NK-92 (cell line): ENCODE measurements around the gene PRPF8.

ENCODE experiments used
- DNase-seq: peaks from one replicate; lab custom pipeline; 2025; ENCODE audit not compliant: unreplicated experiment; lab: John Stamatoyannopoulos, UW

PRPF8 gene

DNA sequence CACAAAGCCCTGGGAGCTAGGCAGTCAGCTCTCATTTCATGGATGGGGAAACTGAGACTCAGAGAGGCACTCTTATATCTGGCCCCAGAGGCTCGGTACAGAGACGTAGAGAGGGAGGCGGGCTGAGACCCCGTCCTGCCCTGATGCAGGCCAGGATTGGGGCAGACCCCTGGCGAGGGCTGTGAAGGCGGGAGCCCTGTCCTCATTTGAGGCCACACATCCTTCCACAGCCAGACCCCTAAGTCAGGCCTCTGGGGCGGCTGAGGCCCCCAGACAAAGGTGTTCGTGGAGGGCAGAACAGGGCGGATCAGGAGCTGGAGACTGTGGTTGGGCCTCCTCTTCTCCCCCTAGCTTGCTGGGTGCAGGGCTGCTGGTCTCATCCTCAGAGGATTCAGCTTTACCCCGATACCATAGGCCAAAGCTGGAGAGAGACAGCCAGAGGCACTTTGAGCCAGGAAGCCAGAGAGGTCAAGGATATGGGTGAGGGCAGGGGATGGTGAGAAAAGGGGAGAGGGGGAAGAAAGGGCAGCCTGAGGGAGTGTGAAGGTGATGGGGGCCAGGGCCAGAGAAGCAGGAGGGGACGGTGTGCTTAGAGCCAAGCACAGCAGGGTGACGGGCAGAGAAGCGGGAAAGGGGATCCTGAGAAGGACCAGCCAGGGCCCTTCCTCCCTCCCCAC lies 38.3 kb downstream of the PRPF8 start:
- DNase-seq: no peak

DNA sequence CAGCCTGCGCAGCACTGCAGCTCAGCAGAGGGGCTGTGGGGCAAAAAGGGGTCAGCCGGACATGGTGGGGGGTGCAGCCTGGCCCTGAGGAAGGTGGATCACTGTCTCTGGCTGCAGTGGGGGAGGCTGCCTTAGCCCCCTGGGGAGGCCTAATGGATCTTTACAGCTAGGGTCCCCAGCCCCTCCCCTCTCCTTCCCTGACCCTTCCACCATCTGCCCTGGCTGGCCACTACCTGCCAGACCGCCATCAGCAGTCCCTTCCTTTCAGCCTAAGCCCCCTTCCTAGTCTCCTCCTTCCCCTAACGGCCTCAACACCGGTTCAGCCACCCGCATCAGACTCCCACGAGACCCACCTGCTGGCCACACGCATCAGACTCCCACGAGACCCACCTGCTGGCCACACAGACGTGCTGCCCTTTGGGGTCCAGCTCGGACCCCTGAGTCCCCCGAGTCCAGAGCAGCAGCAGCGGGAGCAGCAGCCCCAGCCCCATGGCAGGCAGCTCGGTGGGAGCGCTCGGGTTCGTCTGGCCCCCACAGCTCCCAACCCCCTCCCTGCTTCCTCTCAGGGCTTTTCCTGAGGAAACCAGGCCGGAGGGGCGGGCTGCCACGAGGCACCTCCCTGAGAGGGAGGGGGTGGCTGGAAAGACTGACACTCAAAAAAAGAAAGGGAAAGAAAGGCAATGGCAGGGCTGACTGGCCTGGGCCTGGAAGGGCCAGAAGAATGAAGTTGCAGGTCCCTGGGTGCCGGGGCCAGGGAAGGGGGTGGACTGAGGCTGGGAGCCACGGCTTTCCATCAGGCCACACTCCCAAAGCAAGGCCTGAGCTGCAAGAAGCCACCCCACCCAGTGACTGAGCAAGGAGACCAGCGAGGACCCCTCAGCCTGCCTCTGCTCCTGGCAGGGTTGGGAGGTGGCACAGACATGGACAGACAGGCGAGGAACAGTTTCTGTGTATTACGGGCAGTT lies 39.2 kb downstream of the PRPF8 start, which contains the start of gene SCARF1:
Gene SCARF1, minus strand, starts transcription at position 526 of the 965 bp plus-strand sequence. Its CDS starts 35 bp downstream, at position 491.
- no peak for DNase-seq

DNA sequence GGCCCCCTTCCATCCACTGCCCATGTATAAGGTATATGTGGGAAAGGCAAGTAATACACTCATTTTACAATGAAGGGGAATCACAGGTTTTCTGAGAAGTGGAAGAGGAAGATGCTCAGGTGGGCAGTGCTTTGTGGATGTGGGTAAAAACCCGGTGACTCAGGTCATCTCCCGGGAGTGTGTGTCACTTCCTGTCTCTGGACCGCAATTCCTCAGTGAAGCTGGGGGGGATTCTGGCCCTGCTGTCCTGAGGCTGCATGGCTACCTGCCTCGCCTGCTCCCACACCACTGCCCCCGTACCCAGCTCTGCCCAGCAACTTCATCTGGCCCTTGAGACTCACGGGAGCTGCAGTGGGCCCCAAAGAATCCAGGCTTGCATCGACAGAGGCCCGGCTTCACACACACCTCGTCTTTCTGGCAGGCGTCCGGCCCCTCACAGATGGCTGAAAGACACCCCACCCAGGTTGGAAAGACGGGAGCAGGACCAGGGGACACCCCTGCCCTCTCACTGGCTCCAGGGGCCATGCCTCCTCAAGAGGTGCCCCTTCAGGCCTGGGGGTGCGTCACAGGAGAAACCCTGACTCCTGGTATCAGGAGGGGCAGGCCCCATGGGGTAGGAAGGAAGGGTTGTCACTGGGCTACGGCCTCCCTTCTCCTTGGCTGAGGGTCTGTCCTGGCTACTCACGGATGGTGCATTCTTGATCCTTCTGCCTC lies 40.0 kb downstream of the PRPF8 start:
- no peak for DNase-seq

DNA sequence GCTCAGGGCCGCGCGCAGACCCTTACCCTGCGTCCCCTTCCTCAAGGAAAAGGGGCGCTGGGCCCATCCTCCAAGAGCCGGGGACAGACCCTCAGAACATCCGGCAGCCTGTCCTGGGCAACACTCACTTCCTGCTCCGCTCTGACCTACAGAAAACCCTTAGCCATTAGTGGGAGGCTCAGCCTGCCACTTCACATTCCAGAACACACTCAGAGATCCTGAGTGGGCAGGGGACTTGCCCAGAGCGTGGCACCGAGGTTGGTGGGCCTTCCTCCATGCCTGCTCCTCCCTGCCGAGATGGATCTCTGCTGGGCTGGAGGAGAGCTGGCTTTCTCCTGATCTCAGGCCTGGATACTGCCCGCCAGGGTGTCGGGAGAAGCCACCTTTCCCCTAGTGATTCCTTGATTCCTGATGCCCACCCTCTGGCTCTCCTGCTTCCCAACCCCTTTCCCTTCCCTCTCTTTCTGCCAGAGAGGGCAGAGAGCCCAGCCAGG lies 40.6 kb downstream of the PRPF8 start:
- DNase-seq: no peak

DNA sequence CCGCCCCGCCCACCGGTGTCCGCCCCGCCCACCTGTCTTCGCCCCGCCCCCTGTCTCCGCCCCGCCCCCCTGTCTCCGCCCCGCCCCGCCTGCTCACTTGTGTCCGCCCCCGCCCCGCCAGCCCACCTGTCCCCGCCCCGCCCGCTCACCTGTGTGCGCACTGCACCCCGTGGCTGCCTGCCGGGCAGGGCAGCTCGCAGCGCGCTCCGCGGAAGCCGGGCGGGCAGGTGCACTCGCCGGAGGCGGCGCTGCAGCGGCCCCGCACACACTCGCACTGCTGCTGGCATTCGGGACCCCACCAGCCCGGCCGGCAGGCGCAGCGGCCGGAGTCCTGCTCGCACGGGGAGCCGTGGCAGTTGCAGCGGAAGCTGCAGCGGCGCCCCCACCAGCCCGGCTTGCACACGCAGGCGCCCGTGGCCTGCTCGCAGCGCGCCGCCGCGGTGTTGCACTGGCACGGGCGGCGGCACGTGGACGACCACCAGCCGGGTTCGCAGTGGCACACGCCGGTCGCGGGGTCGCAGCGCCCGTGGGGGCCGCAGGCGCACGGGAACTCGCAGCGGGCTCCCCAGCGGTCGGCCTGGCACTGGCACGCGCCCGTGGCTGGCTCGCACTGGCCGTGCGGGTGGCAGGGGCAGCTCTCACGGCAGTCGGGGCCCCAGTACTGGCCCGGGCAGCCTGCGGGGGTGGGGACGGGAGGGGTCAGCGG lies 41.2 kb downstream of the PRPF8 start:
- DNase-seq: no peak

DNA sequence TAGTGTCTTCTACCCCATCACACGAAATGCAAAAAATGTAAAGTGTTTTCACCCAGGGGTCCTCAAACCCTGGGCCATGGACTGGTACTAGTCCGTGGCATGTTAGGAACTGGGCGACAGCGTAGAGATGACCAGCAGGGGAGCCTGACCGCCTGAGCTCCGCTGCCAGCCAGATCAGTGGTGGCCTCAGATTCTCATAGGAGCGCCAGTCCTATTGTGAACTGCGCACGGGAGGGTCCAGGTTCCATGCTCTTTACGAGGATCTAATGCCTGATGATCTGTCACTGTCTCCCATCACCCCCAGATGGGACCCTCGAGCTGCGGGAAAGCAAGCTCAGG lies 43.6 kb downstream of the PRPF8 start:
- no peak for DNase-seq

DNA sequence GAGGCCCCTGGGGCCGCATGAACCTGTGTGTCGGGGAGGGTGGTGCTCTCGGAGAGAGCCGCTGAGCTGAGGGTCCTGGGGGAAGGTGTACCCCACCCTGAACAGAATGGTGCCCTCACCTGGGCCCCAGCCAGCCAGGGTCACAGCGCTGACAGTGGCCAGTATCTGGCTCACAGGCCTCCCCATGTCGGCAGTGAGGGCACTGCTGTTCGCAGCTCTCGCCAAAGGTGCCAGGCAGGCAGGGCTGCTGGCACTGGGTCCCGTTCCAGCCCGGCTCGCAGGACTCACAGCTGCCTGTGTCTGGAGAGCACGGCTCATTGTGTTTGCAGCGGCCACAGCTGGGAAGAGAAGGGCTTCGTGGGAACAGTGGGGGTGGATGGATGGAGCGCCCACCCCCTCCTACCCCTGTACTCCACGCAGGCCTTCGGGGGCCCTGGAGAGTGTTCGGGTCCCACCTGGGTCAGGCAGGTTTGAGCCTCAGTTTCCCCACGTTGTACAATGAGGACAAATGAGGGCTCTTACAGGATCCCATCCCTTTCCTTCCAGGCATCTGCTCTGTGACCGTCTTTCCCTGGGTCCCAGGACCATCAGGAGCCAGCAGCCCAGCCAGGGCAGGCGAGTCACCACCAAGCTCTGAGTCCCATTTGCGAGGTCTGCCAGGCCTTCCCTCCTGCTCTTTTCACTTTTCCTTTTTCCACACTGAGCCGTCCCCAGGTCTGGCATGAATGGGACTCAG lies 44.2 kb downstream of the PRPF8 start:
- DNase-seq: no peak

DNA sequence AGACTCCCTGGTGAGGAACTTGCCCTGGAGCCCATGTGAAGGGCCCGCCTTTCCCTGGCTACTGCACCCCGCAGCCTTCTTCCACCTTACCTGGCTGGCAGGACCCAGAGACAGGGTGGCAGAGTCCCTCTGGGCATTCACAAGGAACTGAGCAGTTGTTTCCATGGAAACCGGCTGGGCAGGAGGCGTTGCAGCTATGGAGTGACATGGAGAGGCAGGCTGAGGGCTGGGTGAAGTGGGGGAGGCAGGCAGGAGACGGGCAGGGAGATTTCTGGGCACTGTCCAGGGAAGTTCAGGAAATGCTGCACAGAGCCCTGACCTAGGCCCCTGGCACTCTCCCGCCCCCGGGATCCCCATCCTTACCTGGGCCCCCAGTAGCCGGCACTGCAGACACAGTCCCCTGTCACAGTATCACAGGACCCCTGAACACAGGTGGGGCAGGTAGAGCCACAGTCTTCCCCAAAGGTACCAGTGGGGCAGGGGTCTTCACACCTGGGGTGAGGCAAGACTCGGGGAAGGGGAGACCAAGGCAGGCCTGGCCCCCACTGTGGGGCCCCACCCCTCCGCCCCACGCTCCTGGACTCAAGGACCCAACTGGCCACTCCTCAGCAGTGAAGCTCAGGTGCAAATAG lies 45.0 kb downstream of the PRPF8 start:
- DNase-seq: no peak

DNA sequence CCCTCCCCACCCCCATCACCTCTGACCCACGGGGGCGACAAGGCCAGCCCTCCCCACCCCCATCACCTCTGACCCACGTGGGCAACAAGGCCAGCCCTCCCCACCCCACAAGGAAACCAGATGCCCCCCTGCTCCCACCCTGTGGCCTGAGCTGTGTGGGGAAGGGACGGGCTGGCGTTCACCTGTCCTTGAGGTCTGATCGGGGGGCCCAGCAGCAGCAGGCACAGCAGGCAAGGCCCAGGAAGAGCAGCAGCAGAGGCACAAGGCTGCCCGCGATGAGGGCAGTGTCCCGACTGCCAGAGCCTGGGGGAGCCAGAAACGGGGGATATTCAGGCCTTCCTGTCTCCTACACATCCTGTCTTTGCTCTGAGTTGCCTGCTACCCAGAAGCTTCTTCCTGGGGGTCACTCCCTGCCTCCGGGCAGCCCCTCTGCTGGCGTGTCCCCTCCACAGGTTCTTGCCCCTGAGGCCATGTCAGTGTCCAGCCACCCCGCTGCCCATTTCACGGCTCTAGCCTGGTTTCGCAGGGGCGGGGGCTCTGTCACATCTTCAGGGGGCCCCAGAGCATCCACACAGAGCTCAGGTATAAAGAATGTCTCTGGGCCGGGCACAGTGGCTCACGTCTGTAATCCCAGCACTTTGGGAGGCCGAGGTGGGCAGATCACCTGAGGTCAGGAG lies 45.9 kb downstream of the PRPF8 start:
- no peak for DNase-seq

DNA sequence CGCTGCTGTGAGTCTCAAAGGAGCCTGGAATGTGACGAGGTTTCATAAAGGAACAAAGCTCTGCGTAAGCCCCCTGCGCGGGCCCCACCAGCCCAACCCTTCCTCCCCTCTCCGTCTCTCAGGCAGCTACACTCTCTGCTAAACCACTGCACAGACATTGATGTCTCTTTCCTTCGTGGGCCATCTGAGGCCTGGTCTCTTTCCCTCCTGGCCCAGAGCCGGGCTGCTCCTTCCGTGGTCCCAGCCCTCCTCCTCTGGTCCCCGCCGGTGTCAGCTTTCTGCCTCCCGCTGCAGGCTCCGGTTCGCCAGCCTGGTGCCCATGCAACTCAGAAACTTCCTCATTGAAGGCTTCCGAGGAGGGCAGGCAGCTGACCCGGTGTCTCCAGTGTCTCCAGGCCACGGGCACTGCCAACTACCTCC lies 46.5 kb downstream of the PRPF8 start:
- DNase-seq: no peak

DNA sequence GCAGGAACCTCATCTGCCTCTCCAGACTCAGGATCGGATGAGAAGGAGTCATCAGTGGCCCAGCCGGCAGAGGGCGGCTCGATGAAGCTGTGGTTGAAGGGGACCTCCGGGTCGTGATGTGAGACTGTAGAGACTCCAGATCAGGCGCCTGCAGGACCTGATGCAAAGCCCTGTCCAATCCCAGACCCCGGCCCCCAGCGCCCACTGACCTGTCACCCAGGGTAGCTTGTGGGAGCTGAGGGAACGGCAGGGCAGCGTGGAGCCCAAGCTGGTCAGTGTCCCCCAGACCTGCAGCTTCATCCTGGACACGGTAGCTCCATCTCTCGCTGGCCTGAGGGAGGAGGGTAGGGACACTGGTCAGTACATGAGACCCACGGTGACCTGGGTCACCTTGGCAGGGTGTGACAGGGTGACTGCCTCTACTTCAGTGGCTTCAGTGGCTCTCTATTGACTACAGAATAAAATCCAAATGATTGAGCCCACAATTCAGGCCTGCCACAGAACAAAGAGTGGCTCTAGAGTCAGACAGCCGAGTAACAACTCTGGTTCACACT lies 47.9 kb downstream of the PRPF8 start:
- DNase-seq: no peak

DNA sequence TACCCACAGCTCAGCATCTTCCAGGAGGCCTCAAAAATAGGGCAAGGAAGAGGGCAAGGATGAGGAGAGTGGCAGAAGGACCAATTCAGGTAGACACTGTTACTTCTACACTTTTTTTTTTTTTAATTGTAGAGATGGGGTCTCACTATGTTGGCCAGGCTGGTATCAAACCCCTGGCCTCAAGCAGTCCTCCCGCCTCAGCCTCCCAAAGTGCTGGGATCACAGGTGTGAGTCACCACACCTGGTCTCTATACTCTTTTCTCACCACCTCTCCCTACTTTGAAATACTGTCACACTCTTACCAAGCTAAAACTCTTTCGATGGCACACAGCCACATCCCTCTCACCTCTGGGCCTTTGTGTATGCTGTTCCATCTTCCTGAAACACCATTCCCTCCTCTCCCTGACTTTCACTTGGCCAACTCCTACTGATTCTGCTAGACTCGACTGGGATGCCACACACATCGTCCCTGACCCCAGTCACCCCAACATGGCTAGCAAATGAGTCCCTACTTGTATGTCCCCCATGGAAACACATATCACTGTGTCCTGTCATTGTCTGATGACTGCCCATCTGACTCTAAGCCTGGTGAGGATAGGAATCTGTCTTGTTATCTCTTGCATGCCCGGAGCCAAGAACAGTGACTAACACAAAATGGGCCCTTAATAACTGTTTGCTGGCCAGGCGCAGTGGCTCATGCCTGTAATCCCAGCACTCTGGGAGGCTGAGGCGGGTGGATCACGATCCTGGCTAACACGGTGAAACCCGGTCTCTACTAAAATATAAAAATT lies 48.8 kb downstream of the PRPF8 start:
- no peak for DNase-seq

DNA sequence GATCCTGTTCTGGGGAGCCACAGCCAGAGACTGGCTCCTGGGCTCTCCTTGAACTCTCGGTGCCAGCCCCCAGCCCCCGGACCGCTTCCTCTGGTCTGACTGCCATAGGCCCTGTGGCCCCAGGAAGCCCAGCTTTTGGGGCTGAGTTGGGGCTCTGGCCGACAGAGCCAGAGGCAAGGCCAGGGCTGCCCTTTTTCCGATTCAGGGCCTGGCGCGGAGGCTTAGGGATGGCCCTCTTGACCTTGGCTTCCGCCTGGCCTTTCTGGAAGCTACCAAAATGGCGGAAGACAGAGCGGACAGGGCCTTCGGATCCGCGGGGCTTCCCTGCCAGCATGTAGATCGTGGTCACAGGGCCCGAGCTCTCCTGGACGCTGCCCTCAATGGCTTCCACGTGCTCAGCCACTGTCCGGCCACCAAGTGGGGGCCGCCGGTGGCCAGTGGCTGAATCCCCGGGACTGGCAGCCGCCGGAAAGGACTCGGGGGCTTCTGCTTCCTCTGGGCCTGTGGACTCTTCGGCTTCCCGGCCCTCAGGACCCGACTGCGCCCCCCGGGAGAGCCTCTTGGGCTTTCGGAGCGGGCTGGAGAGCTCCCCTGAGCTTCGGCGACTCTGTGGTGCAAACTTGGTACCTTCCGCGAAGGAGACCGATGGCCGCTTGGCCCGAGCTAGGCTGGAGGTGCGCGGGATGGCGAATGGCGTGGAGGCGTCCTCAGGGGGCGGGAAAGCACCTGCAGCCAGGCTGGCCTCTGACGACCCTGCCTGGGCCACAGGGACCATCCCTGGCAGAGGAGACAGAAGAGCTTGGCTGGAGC lies 49.6 kb downstream of the PRPF8 start:
- DNase-seq: no peak

DNA sequence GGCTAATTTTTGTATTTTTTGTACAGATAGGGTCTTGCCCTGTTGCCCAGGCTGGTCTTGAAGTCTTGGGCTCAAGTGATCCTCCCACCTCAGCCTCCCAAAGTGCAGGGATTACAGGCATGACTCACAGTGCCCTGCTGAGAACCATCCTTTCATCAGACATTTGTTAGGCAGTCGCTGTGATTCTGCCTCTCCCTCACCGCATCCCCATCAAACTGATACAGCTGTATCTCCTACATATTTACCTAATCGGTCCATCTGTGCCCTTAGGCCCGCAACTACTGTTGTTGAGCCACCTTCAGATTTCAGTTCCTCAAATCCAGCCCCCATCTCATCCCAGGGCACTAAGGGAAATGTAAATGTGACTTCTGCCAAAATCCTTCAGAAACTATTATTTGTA lies 54.0 kb downstream of the PRPF8 start:
- DNase-seq: no peak

DNA sequence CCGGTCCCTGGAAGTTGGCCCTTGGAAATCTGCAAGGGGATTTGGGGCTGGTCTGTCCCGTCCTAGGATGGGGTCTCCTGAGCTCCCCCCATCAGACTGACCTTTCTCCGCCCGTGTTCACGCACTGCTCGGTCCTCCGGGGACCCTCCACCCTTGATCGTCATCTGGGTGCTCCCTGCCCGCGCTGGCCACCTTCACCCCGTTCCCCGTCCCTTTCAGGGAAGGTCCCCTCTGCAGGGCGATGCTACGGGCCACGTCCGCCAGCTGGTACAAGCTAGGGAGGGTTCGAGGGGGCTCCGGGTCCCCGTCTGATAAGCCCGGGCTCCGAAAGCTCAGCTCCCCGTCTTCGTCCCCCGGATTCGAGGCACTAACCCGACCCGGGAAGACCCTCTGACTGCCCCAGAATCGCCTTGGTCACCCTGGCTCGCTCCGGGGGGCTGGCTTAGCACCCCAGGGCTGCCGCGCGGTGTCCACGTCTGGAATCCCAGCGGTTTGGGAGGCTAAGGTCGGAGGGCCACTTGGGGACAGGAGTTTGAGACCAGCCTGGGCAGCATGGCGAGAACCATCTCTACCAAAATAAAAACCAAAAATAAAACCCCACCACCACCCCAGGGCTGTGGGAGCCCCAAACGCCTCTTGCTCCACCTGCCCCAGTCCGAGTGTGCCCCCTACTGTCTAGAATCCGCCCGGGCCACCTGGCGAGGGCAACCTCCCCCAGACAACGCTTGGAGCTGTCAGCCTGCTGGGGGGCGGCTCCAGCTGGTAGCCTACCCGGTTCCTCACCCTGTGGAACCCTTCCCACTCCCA lies 55.0 kb downstream of the PRPF8 start:
- no peak for DNase-seq

DNA sequence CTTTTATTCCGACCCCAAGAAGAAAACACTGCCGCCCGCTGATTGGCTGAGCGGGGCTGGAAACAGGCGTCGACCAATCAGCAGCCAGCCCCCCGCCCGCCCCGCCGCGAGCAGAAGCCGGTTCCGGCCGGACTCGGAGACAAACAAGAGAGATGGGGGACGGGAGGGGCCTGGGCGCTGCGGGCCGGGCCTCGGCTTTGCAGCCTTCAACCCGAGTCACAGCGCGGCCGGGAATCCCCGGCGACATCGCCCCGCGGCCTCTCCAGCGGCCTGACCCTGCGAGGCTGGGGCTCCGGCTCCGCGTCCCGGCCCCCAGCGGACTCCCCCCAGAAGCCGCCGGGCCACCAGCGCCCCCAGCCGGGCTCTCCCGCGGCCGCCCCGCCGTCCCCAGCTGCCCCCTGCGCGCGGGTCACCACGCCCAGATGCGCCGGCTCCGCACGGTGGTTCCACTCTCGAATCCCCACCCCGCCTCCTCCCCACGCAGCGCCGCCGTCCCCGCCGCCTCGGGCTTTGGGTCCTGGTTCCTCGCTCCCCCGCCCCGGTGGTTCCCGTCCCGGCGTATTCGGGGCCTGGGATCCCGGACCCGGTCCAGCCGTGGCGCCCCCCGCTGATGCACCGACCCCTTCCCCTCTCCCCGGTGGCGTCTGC lies 55.7 kb downstream of the PRPF8 start:
- peak; percentile 23 for DNase-seq
